Panc1 (cell line): Measurements from ENCODE around the gene CLIP3. TPM values are rescaled to one million over a fixed set of nuclear protein-coding genes. Genes with fewer than 3 reads are reported as not detected.
A peak's percentile ranks its signal among the peaks of the same experiment; 100 is the strongest.

ENCODE experiments used
- ATAC-seq: fragments of 200-7000 bp; cut with Tn5 transposase; 2 replicates; pipeline ENCODE4 v1.9.1; 2020; ENCODE audit warnings: mild to moderate bottlenecking, moderate library complexity
- BruUV-seq: library from RNA; stranded (reverse); fragments of 400-500 nt; replicated peaks from 2 replicates; lab custom pipeline; 2021; lab: Mats Ljungman, UMichigan
- CTCF ChIA-PET: fragments of 300-600 bp; sonication (Branson Sonifier 250); formaldehyde crosslinking; loops from one replicate; lab custom pipeline; 2022; ENCODE audit warnings: antibody characterized with exemption; lab: Charles Lee
- POLR2A ChIA-PET: fragments of 300-600 bp; sonication (Branson Sonifier 250); formaldehyde crosslinking; loops from one replicate; lab custom pipeline; 2022; ENCODE audit warnings: antibody characterized with exemption; lab: Charles Lee
- DNase-seq: peaks from one replicate; pipeline ENCODE4 v3.0.0-alpha.2; 2010; ENCODE audit warnings: low read depth, low spot score
- H3K27ac ChIP-seq: 2 replicates; pipeline ENCODE4 v1.5.1; 2011; ENCODE audit warnings: mild to moderate bottlenecking, low read length, inconsistent platforms
- H3K27me3 ChIP-seq: fragments of 200-500 bp; sonication (Bioruptor generic); 2 replicates; pipeline ENCODE4 v1.6.0; 2014; ENCODE audit warnings: low read length, inconsistent platforms; ENCODE audit not compliant: control insufficient read depth, insufficient read depth
- H3K36me3 ChIP-seq: fragments of 200-500 bp; sonication (Bioruptor generic); 2 replicates; pipeline ENCODE4 v1.5.1; 2014; ENCODE audit warnings: inconsistent platforms, mild to moderate bottlenecking, low read length, moderate library complexity; ENCODE audit not compliant: control insufficient read depth, insufficient read depth
- H3K4me1 ChIP-seq: 2 replicates; pipeline ENCODE4 v1.5.1; 2011; ENCODE audit warnings: inconsistent platforms, mild to moderate bottlenecking, low read length, moderate library complexity; ENCODE audit not compliant: control insufficient read depth, insufficient read depth
- H3K4me3 ChIP-seq, 2 experiments: 2 replicates each; pipeline ENCODE4 v1.5.1; 2011 to 2012; ENCODE audit warnings: low read depth in 2 of 2, low read length in 2 of 2, mild to moderate bottlenecking in 2 of 2, inconsistent platforms in 1 of 2, moderate library complexity in 1 of 2
- H3K9me3 ChIP-seq: fragments of 200-500 bp; sonication (Bioruptor generic); 2 replicates; pipeline ENCODE4 v1.5.1; 2014; ENCODE audit warnings: low read depth, mild to moderate bottlenecking, inconsistent platforms, low read length, moderate library complexity; ENCODE audit not compliant: control insufficient read depth, insufficient read depth
- POLR2AphosphoS5 ChIP-seq: IDR thresholded peaks from 2 replicates; pipeline ENCODE4 v1.6.1; 2012; ENCODE audit warnings: mild to moderate bottlenecking, low read depth, low read length, moderate library complexity
- REST ChIP-seq, 2 experiments: IDR thresholded peaks; 2 replicates each; pipeline ENCODE4 v1.6.1; 2011 to 2012; ENCODE audit warnings: low read depth in 2 of 2, control low read depth in 1 of 2, low read length in 1 of 2, mild to moderate bottlenecking in 1 of 2, moderate library complexity in 1 of 2; ENCODE audit not compliant: insufficient read depth in 1 of 2
- SIN3A ChIP-seq: IDR thresholded peaks from 2 replicates; pipeline ENCODE4 v1.6.1; 2012; ENCODE audit warnings: low read depth, mild to moderate bottlenecking, low read length, moderate library complexity, borderline replicate concordance; ENCODE audit not compliant: insufficient read depth
- TCF7L2 ChIP-seq: IDR thresholded peaks from 2 replicates; pipeline ENCODE4 v1.6.1; 2011; ENCODE audit warnings: mild to moderate bottlenecking, low read depth, low read length, inconsistent platforms
- in situ Hi-C: cut with HindIII; loops from 2 replicates; pipeline ENCODE4 v1.10.0; 2016; ENCODE audit warnings: low sequenced_read_pairs, low pct_unique_long_range_greater_than_20kb
- intact Hi-C: fragments of 100-400 bp; cut with micrococcal nuclease; formaldehyde crosslinking; loops from one replicate; pipeline ENCODE4 v1.10.0; 2022; ENCODE audit not compliant: unreplicated experiment
- total RNA-seq: library from RNA; stranded (reverse); gene quantifications from one replicate; pipeline ENCODE4 v1.2.1, GENCODE V29; 2021; ENCODE audit not compliant: unreplicated experiment
- TF ChIP-seq, protein P1 (sequence below): fragments of 450-650 bp; IDR thresholded peaks from 2 replicates; pipeline ENCODE4 v1.5.1; 2017; ENCODE audit warnings: mild to moderate bottlenecking

Gene CLIP3
- total RNA-seq, 1 experiment from 2014 or later, result 4.7 TPM

GRCh38 chr19:35975608-35976214 is 57.0 kb downstream of the CLIP3 start:
- no TSS peak for BruUV-seq
- DNase-seq (no peak), ATAC-seq (no peak)
- peaks cover 1% of the 10 kb centered on the region; the same call in 1 of the 2 replicates for H3K27me3 ChIP-seq
- no peaks in the 10 kb centered on the region for H3K4me1 ChIP-seq
- intact Hi-C loops (no loop called here), in situ Hi-C loops (no loop called here)
- no peaks in the 10 kb centered on the region for H3K9me3 ChIP-seq
- H3K27ac ChIP-seq, result no peak overlapping the region
- H3K4me3 ChIP-seq, result no peak overlapping the region
- TF ChIP-seq SIN3A (no peak), REST (IDR thresholded peaks at IDR 0.05; ENCODE audit: insufficient read depth in 1 of 2, low read depth in 2 of 2, low read length in 1 of 2) (peak; percentile 96 to 99), TCF7L2 (no peak), POLR2AphosphoS5 (no peak)
- ChIA-PET POLR2A (no interaction called here), CTCF (no interaction called here)
- H3K36me3 ChIP-seq, result no peaks in the 10 kb centered on the region

DNA sequence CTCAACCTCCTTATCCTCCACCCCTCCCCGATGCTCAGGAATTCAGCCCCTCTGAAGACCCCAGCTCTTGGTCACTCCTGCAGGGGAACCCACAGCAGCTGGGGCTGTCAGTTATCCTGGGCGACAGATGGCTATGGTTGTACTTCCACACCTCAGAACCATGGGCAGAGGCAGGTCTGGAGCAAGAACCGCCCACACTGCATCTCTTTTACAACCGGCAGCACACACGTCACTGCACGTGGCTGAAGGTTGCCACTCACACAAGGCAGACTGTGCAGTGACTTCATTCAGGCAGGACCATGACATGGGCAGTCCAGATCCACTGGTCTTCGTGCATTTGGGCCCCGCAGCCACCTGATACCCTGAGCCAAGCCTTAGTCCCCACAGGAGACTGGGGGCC is 59.2 kb downstream of the CLIP3 start:
- Histone ChIP-seq H3K36me3 (no peaks in the 10 kb centered on the region), H3K9me3 (no peaks in the 10 kb centered on the region), H3K27ac (no peak overlapping the region), H3K27me3 (no peaks in the 10 kb centered on the region; the same call in 1 of the 2 replicates), H3K4me3 (no peak overlapping the region), H3K4me1 (no peaks in the 10 kb centered on the region)
- BruUV-seq, result no TSS peak
- in situ Hi-C loops (no loop called here), intact Hi-C loops (no loop called here)
- ChIA-PET POLR2A (no interaction called here), CTCF (no interaction called here)
- TF ChIP-seq REST (IDR thresholded peaks at IDR 0.05; ENCODE audit: insufficient read depth in 1 of 2, low read depth in 2 of 2, low read length in 1 of 2), result peak; percentile 67 to 86; a peak in 3 of 4 replicates
- no peak for TF ChIP-seq TCF7L2
- no peak for DNase-seq
- ATAC-seq, result peak; percentile 39; the same call in 1 of the 2 replicates

DNA sequence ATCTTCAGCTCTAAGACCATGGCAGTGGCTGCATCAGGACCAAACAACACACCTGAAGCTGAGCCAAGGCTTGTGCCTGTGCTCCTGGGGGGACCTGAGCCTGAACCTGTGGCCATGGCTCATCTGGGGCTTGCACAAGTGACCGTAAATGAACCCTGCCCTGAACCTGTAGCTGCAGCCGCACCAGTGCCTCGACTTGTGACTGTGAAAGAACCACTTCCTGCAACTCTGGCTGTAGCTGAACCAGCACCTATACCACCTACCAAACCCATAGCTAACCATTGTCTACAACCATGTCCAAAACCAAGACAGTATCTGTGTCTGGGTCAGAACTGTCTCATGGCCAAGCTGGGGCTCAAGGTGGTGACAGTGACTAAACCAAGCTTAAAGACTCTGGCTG is 65.9 kb downstream of the CLIP3 start:
- intact Hi-C loops, result no loop called here

More for the DNA sequence above, 65.9 kb downstream of the CLIP3 start:
- Histone ChIP-seq H3K27me3 (no peaks in the 10 kb centered on the region), H3K4me3 (no peak overlapping the region), H3K9me3 (no peaks in the 10 kb centered on the region), H3K4me1 (no peaks in the 10 kb centered on the region), H3K27ac (no peak overlapping the region), H3K36me3 (no peaks in the 10 kb centered on the region)
- ChIA-PET CTCF (no interaction called here), POLR2A (no interaction called here)
- DNase-seq (no peak), ATAC-seq (no peak)
- BruUV-seq, result no TSS peak
- TF ChIP-seq SIN3A, result no peak
- TF ChIP-seq POLR2AphosphoS5, result no peak
- no peak for TF ChIP-seq REST (IDR thresholded peaks at IDR 0.05; ENCODE audit: insufficient read depth in 1 of 2, low read depth in 2 of 2, low read length in 1 of 2)
- TF ChIP-seq, protein P1, sequence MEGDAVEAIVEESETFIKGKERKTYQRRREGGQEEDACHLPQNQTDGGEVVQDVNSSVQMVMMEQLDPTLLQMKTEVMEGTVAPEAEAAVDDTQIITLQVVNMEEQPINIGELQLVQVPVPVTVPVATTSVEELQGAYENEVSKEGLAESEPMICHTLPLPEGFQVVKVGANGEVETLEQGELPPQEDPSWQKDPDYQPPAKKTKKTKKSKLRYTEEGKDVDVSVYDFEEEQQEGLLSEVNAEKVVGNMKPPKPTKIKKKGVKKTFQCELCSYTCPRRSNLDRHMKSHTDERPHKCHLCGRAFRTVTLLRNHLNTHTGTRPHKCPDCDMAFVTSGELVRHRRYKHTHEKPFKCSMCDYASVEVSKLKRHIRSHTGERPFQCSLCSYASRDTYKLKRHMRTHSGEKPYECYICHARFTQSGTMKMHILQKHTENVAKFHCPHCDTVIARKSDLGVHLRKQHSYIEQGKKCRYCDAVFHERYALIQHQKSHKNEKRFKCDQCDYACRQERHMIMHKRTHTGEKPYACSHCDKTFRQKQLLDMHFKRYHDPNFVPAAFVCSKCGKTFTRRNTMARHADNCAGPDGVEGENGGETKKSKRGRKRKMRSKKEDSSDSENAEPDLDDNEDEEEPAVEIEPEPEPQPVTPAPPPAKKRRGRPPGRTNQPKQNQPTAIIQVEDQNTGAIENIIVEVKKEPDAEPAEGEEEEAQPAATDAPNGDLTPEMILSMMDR, result no peak
- TF ChIP-seq TCF7L2, result no peak
- in situ Hi-C loops, result no loop called here
